Activated naive CD8-positive, alpha-beta T cell treated with anti-CD3 and anti-CD28 coated beads, Interleukin-2, amount 10 ng/mL, durations not matched to agents 7 days and 5 days (primary cell): ENCODE data around the gene PLA2G4A. TPM values are rescaled to one million over a fixed set of nuclear protein-coding genes. Genes with fewer than 3 reads are reported as not detected.

Experiments
- ATAC-seq: fragments of 150-1000 bp; cut with Tn5 transposase; one replicate; pipeline ENCODE4 v1.10.0; 2021; ENCODE audit warnings: low read depth, moderate library complexity
- POLR2A ChIA-PET: fragments of 350-600 bp; sonication (Branson Sonifier 250); formaldehyde crosslinking; loops from one replicate; lab custom pipeline; 2021; ENCODE audit warnings: antibody characterized with exemption; lab: Charles Lee
- DNase-seq: peaks from one replicate; pipeline ENCODE4 v3.0.0; 2021
- H3K27ac Mint-ChIP-seq: one replicate; pipeline ENCODE4 v1.8.0; 2022; ENCODE audit warnings: mild to moderate bottlenecking, mixed read lengths
- H3K27me3 Mint-ChIP-seq: one replicate; pipeline ENCODE4 v1.8.0; 2022; ENCODE audit warnings: mild to moderate bottlenecking, moderate library complexity, mixed read lengths
- H3K36me3 Mint-ChIP-seq: one replicate; pipeline ENCODE4 v1.8.0; 2021; ENCODE audit warnings: mild to moderate bottlenecking, mixed read lengths
- H3K4me1 Mint-ChIP-seq: one replicate; pipeline ENCODE4 v1.8.0; 2021; ENCODE audit warnings: mixed read lengths
- H3K4me3 Mint-ChIP-seq: one replicate; pipeline ENCODE4 v1.8.0; 2022; ENCODE audit warnings: mild to moderate bottlenecking, moderate library complexity, mixed read lengths
- H3K9me3 Mint-ChIP-seq: one replicate; pipeline ENCODE4 v1.8.0; 2021; ENCODE audit warnings: mixed read lengths
- total RNA-seq, 2 experiments: library from RNA; stranded (reverse); gene quantifications; one replicate each; pipeline ENCODE4 v1.2.3, GENCODE V29; 2021

Gene PLA2G4A
- total RNA-seq, 2 experiments from 2014 or later = 0.19 to 0.28 TPM

DNA sequence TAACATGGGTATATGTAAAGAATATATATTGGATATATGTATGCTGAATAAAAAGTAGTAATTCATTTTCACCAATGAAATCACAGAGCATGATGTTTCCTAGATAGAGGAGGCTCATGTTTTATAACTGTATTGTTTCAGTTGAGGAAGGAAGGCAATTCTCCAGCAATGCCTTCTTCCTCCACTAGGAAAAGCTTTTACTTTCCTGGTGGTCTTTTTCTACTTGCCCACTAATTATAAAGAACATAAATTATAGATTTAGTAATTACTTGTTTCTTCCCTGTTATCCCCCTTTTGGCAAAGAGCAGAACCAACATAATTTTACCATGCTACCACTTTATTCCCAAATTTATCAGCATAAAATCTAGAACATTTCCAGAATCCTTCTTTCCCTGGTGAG lies 159.0 kb downstream of the PLA2G4A start:
- POLR2A ChIA-PET = no interaction called here
- Mint-ChIP-seq H3K4me1 (no peaks in the 10 kb centered on the region), H3K36me3 (no peaks in the 10 kb centered on the region), H3K4me3 (no peak overlapping the region), H3K27ac (no peak overlapping the region), H3K9me3 (no peaks in the 10 kb centered on the region), H3K27me3 (peaks cover 8% of the 10 kb centered on the region)
- ATAC-seq (no peak), DNase-seq (no peak)

DNA sequence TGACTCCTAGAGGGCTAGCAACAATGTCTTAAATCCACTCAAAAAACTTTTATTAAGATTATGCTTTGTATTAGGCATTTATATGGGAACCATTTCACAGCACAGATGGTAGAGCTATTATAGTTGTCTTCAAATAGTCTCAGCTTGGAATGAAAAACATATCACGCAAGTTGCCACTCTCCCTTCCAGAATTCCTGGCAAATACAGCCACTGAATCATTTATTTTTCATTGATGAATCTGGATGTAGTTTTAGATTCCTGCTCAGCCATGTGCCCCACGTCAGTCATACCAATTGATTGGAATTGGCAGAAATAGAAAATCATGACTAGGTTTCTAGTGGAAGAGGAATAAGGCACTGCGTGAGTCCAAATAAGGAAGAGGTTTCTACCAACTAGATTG lies 165.2 kb downstream of the PLA2G4A start:
- Mint-ChIP-seq H3K4me1 (no peaks in the 10 kb centered on the region), H3K27me3 (peaks cover 6% of the 10 kb centered on the region), H3K27ac (no peak overlapping the region), H3K9me3 (no peaks in the 10 kb centered on the region), H3K4me3 (no peak overlapping the region), H3K36me3 (no peaks in the 10 kb centered on the region)
- DNase-seq = no peak
- POLR2A ChIA-PET = no interaction called here
- ATAC-seq = no peak

DNA sequence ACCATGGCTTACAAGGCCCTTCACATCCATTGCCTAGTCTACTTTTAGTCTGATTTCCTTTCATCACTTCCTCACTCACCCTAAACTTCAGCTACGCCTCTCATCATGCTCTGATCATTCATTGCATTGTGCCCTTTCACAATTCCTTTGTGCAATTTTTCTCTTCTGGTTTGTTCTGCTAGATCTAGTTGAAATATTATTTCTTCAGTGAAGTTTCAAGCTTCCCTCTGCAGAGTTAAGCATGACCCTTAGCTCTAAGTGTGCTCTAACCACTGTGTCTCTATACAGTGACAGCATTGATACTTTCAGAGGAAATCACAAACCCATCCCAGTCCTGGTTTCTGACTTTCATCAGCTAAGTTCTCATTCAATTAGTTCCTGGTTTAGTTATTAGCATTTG lies 166.1 kb downstream of the PLA2G4A start:
- Mint-ChIP-seq H3K27me3 (peaks cover 3% of the 10 kb centered on the region), H3K9me3 (no peaks in the 10 kb centered on the region), H3K4me1 (no peaks in the 10 kb centered on the region), H3K36me3 (no peaks in the 10 kb centered on the region), H3K27ac (no peak overlapping the region), H3K4me3 (no peak overlapping the region)
- ATAC-seq = no peak
- DNase-seq = no peak
- POLR2A ChIA-PET = no interaction called here

DNA sequence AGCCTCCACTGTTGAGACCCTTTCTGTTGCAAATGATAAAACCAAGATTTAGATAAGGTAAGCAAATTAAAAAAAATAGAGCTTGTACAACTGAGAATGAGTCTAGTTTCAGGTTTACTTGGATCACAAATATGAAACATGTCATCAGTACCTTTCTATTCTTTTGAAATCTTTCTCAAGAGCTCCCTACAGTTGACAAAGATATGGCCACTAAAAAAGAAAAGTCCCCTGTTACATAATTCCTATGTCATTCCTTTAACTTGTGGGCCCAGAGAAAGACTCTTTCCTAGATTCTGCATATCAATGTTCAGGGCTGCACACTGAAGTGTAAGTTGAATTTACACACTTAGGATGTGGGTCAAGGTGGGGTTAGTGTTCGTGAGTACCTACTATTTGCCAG lies 168.1 kb downstream of the PLA2G4A start:
- Mint-ChIP-seq H3K27me3 (no peaks in the 10 kb centered on the region), H3K4me1 (no peaks in the 10 kb centered on the region), H3K9me3 (no peaks in the 10 kb centered on the region), H3K27ac (no peak overlapping the region), H3K36me3 (no peaks in the 10 kb centered on the region), H3K4me3 (no peak overlapping the region)
- DNase-seq (no peak), ATAC-seq (no peak)
- POLR2A ChIA-PET = no interaction called here

DNA sequence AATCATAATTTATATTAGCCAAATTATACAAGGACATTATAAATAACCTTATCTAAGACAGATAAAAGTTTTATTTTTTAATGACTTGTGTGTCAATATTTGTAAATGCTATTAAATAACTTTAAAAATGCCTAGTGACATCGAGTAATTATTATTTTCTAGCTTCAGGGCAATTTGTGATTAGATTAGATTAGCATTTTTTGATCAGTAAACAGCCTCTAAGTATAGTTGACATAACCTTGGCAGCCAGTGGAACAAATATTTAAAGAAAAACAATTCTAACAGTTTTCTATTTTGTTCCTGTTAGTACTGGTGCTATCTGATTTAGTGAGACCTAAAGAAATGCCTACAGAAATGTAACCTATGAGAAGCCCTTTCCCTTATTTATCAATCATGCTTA lies 169.1 kb downstream of the PLA2G4A start:
- Mint-ChIP-seq H3K9me3 (no peaks in the 10 kb centered on the region), H3K27me3 (no peaks in the 10 kb centered on the region), H3K27ac (no peak overlapping the region), H3K4me3 (no peak overlapping the region), H3K36me3 (no peaks in the 10 kb centered on the region), H3K4me1 (no peaks in the 10 kb centered on the region)
- DNase-seq = no peak
- POLR2A ChIA-PET = no interaction called here
- no peak for ATAC-seq

DNA sequence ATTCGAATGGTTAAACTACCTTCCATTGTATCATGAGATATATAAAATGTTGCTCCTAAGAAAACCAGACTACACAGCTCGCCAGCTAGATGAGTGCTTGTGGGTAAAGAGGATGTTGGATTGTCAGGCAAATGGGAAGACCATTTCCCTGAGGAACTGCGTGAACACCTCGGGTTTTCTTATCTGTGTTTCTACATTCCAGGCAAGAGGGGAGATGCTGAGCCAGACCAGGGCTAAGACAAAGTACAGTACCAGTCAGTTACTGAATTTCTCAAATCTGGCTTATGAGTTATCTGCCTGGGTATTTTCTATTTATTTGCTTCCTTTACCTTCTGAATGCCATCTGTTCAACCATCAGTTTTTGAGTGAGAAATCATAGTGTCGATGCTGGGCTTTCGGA lies 170.8 kb downstream of the PLA2G4A start:
- ATAC-seq (no peak), DNase-seq (no peak)
- H3K4me3 Mint-ChIP-seq = no peak overlapping the region
- no peaks in the 10 kb centered on the region for H3K36me3 Mint-ChIP-seq
- H3K27me3 Mint-ChIP-seq = no peaks in the 10 kb centered on the region
- no peaks in the 10 kb centered on the region for H3K4me1 Mint-ChIP-seq
- POLR2A ChIA-PET = no interaction called here
- no peaks in the 10 kb centered on the region for H3K9me3 Mint-ChIP-seq
- no peak overlapping the region for H3K27ac Mint-ChIP-seq

DNA sequence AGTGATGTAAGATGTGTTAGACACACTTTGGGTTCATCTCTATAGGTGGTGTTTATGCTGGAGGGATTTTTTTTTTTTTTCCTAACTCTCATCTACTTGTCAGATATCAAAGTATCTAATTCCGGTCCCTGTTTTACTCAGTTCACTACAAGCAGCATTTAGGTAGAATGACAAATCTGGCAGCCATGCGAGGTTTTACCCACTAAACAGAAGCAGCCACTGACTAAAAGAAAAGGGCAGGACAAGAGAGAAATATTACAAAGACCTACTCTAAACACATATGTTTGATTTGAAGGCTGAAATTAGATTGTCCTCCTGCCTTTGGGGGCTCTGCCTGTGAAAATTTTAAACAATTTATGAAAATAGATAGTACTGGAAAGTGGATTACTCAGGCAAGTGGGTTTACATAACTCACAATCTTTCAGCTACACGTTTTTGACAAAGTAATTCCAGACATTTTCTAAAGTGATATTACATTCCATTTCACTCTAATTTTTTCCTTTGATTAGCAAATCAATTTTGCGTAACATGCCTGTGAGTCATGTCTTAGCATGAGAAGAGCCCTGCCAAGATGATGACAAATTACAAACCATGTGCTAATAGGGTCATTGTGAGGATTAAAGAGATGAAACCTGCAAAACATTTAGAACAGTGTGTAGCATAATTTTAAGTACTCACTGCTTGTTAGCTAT lies 172.6 kb downstream of the PLA2G4A start:
- Mint-ChIP-seq H3K27me3 (no peaks in the 10 kb centered on the region), H3K27ac (no peak overlapping the region), H3K9me3 (no peaks in the 10 kb centered on the region), H3K4me3 (no peak overlapping the region), H3K4me1 (no peaks in the 10 kb centered on the region), H3K36me3 (no peaks in the 10 kb centered on the region)
- ATAC-seq (no peak), DNase-seq (no peak)
- POLR2A ChIA-PET = no interaction called here

DNA sequence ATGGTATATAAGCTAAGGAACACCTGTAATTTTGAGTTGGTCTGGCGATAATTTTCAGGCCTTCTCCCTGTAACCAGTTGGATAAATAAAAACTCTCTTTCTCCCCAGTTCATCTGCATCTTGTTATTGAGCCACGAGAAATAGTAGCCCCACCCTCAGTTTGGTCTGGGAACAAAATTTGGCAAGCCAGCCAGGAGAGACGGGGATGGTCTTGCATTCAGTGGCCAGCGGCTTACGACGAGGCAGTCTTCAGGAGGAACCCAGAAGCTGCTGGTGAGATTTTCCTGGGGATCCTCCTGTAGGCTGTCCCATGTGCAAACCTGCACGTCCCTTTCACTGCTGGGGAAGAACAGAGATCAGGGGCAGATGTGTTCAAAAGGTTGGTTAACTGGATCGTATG lies 174.6 kb downstream of the PLA2G4A start:
- no peaks in the 10 kb centered on the region for H3K36me3 Mint-ChIP-seq
- peaks cover 2% of the 10 kb centered on the region for H3K9me3 Mint-ChIP-seq
- ATAC-seq (no peak), DNase-seq (no peak)
- H3K27ac Mint-ChIP-seq = no peak overlapping the region
- H3K4me1 Mint-ChIP-seq = no peaks in the 10 kb centered on the region
- POLR2A ChIA-PET = no interaction called here
- H3K4me3 Mint-ChIP-seq = no peak overlapping the region
- H3K27me3 Mint-ChIP-seq = no peaks in the 10 kb centered on the region

DNA sequence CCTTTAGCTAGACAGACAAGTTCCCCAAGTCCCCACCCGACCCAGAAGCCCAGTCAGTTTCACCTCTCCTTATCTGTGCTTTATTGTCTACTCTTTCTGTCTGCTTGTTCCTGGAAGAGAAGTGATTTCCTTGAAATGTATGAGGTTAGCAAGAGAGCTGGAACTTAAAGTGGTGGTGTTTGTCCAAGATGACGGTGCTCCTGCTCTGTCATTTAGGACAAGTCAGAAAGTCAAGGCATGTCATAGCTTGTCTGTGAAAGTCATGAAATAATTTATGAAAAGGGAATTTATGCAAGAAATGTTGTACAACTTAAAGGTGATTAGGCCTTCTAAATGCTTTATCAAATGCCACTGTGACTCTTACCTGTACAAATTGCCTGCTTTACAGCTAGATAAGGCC lies 178.1 kb downstream of the PLA2G4A start:
- no peaks in the 10 kb centered on the region for H3K27me3 Mint-ChIP-seq
- H3K4me1 Mint-ChIP-seq = no peaks in the 10 kb centered on the region
- peaks cover 5% of the 10 kb centered on the region for H3K9me3 Mint-ChIP-seq
- no peak overlapping the region for H3K27ac Mint-ChIP-seq
- DNase-seq (no peak), ATAC-seq (no peak)
- no peak overlapping the region for H3K4me3 Mint-ChIP-seq
- POLR2A ChIA-PET = no interaction called here
- H3K36me3 Mint-ChIP-seq = no peaks in the 10 kb centered on the region

DNA sequence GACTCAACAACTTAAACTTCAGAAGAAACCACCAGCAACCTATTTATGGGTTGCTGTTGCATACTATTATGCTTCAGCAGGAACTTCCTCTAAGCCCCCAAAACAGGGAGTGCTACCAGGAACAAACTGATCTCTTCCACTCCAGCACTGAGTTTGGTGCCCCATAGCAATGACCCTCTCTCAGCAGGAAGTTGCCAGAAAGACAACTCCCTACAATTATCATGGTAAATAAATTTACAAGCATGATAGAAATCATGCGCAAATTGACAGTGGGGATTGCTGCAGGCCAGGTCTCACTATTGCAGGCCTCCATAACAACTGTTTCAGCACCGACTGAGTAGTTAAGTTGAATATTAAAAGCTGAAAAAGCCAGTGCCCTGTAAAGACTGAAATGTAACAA lies 180.6 kb downstream of the PLA2G4A start:
- Mint-ChIP-seq H3K4me1 (no peaks in the 10 kb centered on the region), H3K36me3 (no peaks in the 10 kb centered on the region), H3K4me3 (no peak overlapping the region), H3K27ac (no peak overlapping the region), H3K27me3 (no peaks in the 10 kb centered on the region), H3K9me3 (peaks cover 5% of the 10 kb centered on the region)
- no peak for ATAC-seq
- POLR2A ChIA-PET = no interaction called here
- no peak for DNase-seq

DNA sequence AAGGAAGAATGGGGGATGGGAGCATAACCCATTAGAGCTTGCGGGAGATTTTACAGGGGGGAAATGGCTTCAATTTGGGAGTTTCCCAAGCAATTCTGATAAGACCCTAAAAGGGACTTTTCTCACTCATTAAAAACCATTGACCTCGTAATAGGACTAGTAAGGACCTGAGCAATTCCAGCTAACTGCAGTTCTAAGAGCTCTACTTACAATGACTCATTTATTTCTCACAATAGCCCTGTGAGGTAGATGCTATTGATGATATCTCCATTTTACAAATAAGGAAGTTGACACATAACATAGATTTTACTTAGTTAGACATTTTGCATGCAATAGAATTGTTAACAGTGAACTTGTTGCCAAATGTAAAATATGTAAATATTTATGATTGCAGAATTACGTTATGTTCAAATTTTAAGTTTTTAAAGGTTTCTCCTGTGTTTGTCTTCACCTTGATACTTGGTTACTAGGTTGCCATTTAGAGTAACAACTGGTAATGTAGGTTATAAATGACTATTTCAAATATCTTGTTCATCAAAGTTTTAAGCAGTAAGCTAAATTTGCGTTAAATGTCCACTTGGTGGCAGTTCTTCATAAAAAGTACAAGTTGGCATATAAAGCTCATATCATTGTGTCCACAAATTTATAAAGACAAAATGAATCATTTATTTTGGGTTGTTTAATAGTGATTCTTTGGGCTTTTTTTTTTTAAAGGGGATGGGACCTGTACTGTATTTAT lies 182.0 kb downstream of the PLA2G4A start:
- H3K27me3 Mint-ChIP-seq = no peaks in the 10 kb centered on the region
- H3K9me3 Mint-ChIP-seq = peaks cover 5% of the 10 kb centered on the region
- ATAC-seq (no peak), DNase-seq (no peak)
- H3K27ac Mint-ChIP-seq = no peak overlapping the region
- H3K36me3 Mint-ChIP-seq = no peaks in the 10 kb centered on the region
- H3K4me1 Mint-ChIP-seq = no peaks in the 10 kb centered on the region
- H3K4me3 Mint-ChIP-seq = no peak overlapping the region
- POLR2A ChIA-PET = no interaction called here

DNA sequence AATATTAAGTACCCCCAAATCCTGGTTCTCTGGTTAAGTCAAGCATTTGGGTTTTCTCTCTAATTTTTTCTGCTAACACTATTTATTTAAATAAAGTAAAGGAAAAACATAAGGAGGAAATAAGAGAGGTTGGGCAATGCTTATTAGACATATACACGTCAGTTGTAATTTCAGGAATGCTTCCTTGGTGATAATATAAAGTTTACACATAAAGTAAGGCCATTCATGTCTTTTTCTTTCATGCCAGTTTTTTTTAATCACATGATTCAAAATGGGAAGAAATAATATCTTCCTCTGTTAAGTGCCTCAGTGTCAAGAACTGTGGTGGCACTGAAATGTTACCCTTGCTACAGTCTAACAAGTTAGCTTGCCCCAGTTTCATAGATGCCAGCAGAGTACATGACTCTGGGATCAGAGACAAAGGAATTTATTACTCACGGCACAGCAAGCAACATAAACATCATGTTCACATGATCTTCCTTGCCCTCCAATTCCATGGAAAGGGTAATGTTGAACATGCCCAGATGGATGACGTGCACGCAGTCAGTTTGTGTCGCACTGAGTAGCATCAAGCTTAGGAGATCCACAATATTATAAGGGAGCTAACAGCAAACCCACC lies 184.9 kb downstream of the PLA2G4A start:
- Mint-ChIP-seq H3K27ac (no peak overlapping the region), H3K4me1 (no peaks in the 10 kb centered on the region), H3K4me3 (no peak overlapping the region), H3K9me3 (peaks cover 2% of the 10 kb centered on the region), H3K27me3 (no peaks in the 10 kb centered on the region), H3K36me3 (no peaks in the 10 kb centered on the region)
- ATAC-seq (no peak), DNase-seq (no peak)
- POLR2A ChIA-PET = no interaction called here

DNA sequence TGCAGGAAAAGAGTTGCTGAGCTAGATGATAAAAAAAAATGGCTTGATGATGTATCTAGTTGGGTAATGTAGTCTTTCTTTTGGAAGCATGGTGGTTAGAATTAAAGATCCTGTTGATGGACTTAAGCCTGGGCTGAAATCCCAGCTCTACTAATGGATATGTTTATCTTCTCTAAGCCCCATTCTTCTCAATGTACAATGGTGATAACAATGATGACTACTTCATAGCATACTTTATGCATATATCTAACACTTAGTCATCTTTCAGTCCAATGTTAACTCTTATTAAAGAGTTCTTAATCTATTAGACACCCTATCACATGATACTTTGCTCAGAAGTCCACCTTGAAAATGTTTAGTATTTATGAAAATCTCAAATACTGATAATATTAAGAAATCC lies 189.5 kb downstream of the PLA2G4A start:
- no peak for ATAC-seq
- Mint-ChIP-seq H3K4me1 (no peaks in the 10 kb centered on the region), H3K4me3 (no peak overlapping the region), H3K27ac (no peak overlapping the region), H3K36me3 (no peaks in the 10 kb centered on the region), H3K27me3 (no peaks in the 10 kb centered on the region), H3K9me3 (no peaks in the 10 kb centered on the region)
- POLR2A ChIA-PET = no interaction called here
- no peak for DNase-seq

DNA sequence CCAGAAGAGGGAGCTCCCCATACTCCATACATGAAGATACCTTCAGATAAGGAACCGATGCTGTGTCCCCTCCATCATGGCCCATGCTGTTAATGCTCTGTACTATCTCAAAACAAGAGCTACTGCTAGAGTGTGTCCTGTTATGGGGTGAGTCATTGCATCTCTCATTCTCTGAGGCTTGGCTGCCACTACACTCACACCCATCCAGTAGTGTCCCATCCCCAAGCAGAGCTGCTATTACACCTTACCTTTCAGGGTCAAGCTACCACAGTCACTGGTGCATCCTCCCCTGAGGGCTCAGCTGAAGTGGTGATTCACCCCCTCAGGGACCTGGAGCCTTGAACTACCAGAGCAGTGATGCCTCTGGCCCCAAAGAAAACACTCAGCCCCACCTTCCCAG lies 198.5 kb downstream of the PLA2G4A start:
- Mint-ChIP-seq H3K4me3 (no peak overlapping the region), H3K27ac (no peak overlapping the region), H3K36me3 (no peaks in the 10 kb centered on the region), H3K27me3 (no peaks in the 10 kb centered on the region), H3K4me1 (no peaks in the 10 kb centered on the region), H3K9me3 (peaks cover 4% of the 10 kb centered on the region)
- POLR2A ChIA-PET = no interaction called here
- ATAC-seq = no peak
- no peak for DNase-seq
